ENCODE data around the gene SPTB.

- no peak for TF ChIP-seq TAF1 (IDR thresholded peaks at IDR 0.05; ENCODE audit: low read depth)
- TF ChIP-seq EGR1 (IDR thresholded peaks at IDR 0.05) = no peak
- TF ChIP-seq CREB1 (IDR thresholded peaks at IDR 0.05; ENCODE audit: low read depth) = no peak
- no peak for TF ChIP-seq USF1 (IDR thresholded peaks at IDR 0.05)
- TF ChIP-seq MAX (IDR thresholded peaks at IDR 0.05) = no peak
- TF ChIP-seq CEBPB (IDR thresholded peaks at IDR 0.05) = no peak
- TF ChIP-seq REST (IDR thresholded peaks at IDR 0.05; ENCODE audit: low read depth) = no peak
- TF ChIP-seq YY1 (IDR thresholded peaks at IDR 0.05; ENCODE audit: low read depth) = no peak
- no peak for TF ChIP-seq TCF12 (IDR thresholded peaks at IDR 0.05; ENCODE audit: low read depth)
- TF ChIP-seq EP300 (IDR thresholded peaks at IDR 0.05; ENCODE audit: borderline replicate concordance) = no peak
- no peak for TF ChIP-seq NFIC (IDR thresholded peaks at IDR 0.05)
- no peak for TF ChIP-seq FOXM1 (IDR thresholded peaks at IDR 0.05; ENCODE audit: borderline replicate concordance, low read depth)
- TF ChIP-seq ZBTB7A (IDR thresholded peaks at IDR 0.05; ENCODE audit: low read depth) = no peak
- no peak for TF ChIP-seq RAD21 (IDR thresholded peaks at IDR 0.05; ENCODE audit: low read depth)
Measured at GRCh38 chr14:64815257-64815656, 64.5 kb downstream of the SPTB start.

Data from Ishikawa (cell line).